Measurements from ENCODE around the gene CBLB.

Gene CBLB

GRCh38 chr3:105845488-105845887 lies 23.3 kb downstream of the CBLB start:
- DNase-seq = no peak

- DNase-seq = no peak
These were observed 24.1 kb downstream of the CBLB start for GRCh38 chr3:105844704-105845103.

DNA sequence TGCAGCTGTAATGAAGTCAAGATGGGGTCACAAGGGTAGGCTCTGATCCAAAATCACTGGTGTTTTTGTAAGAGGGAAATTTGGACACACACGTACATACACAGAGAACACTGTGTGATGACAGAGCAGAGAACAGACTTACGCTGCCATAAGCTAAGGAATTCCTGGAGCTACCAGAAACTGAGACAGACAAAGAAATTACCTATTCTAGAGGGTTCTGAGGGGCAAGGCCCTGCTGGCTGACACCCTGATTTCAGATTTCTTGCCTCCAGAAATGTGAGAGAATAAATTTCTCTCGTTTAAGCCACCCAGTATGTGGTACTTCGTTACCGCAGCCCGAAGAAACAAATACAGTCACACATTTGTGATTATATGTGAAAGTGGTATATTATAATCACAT lies 24.8 kb downstream of the CBLB start:
- no peak for DNase-seq

DNA sequence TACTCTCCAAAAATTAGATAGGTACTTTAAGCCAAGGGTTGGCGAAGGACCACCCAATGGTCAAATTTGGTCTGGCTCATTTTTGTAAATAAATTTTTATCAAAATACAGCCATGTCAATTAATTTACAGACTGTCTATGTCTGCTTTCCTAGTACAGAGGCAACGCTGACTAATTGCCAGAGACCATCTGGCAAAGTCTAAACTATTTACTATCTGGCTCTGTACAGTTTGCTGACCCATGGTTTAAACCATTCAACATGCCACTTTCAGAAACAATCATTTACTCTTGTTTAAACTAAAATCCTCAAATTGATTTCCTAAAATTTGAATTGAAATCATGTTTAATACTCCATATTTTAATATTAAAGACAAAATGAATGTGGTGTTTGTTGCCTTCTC lies 25.9 kb downstream of the CBLB start:
- DNase-seq = no peak

- no peak for DNase-seq
These were observed 26.4 kb downstream of the CBLB start for GRCh38 chr3:105842449-105842848.

DNA sequence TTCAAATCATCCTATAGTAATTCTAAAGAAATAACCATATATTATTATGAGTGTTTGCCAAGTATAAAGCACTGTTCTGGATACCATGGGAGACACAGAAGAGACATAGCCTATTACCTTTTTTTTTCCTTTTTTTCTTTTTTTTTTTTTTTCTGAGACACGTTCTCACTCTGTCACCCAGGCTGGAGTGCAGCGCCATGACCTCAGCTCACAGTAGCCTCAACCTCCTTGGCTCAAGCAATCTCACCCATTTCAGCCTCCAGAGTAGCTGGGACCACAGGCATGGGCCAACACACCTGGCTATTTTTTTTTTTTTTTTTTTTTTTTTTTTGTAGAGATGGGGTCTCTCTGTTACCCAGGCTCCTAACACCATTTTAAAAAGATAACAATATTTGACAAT lies 30.9 kb downstream of the CBLB start:
- no peak for DNase-seq

- DNase-seq = no peak
These were observed 31.6 kb downstream of the CBLB start for GRCh38 chr3:105837143-105837740.

- DNase-seq = peak; percentile 41
These were observed 32.3 kb downstream of the CBLB start for GRCh38 chr3:105836533-105836932.

- no peak for DNase-seq
These were observed 33.2 kb downstream of the CBLB start for GRCh38 chr3:105835606-105836005.

- no peak for DNase-seq
These were observed 34.0 kb downstream of the CBLB start for GRCh38 chr3:105834768-105835167.

DNA sequence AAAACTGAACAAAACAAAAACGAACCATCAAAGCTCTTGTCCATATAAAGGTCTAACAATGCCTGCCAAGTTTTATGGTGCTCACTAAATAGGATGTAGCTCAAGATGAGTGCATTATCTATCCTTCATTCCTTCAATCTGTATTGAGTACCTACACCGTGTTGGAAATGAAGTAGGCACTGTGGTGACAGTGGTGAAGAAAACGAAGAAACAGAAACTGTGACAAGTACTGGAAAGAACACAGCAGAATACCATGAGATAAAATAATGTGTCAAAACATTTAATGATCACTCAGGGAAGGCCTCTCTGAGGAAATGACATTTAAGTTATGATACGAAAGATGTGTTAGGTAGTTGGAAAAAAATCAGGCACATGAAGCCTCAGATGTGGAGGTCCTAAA lies 36.2 kb downstream of the CBLB start:
- no peak for DNase-seq

DNA sequence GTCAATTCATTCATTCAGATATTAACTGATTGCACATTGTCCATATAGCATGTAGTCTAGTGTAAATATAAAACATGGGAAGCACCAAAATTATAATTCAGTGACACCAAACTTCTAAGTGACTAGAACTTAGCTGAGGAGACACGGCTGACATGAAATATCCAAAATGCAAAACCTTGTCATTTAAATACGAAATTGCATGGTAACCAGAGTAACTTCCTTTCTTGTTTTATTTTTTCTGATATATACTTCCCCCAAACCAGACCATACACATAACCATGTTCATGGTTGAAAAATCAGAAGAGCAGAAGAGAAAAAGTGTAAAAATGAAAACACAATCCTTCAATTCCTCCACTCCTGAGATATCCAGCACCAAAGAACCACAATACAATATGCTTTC lies 38.0 kb downstream of the CBLB start:
- no peak for DNase-seq

- peak; percentile 18 for DNase-seq
These were observed 38.8 kb downstream of the CBLB start for GRCh38 chr3:105829871-105830622.

GRCh38 chr3:105829229-105829628 lies 39.6 kb downstream of the CBLB start:
- DNase-seq = peak; percentile 22

DNA sequence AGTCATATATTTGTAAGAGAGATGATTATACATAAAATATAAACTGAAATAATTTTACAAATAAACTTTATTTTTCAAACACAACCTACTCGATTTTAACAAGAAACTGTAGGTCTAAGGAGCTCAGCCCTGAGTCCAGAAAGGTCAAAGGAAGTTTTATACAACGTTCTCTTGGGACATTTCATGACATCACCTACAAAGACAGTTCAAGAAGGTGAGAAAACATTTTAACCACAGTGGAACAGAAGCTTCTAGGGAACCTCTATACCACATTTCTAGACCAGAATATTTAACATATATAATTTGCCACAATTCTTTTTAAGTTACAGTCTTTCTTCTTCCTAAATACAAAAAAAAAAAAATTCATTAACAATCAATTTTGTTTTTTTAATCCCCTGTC lies 40.1 kb downstream of the CBLB start:
- no peak for DNase-seq

DNA sequence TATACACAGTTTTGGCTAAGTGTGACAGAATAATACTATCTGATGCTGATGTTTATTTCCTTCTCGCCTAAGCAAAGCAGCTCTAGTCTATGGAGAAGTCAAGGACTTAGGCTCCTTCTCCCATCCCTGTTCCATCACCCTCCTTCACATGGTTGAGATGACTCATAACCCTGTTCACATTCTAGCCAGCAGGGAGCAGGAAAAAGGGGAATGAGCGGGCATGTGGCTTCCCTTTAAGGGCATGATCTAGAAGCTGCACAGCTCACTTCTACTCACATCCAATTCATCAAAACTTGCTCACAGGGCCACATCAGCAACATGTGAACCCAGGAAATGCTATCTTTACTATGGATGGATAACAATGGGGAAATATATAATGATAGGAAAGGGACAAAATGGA lies 40.9 kb downstream of the CBLB start:
- DNase-seq = no peak

GRCh38 chr3:105826778-105827634 lies 41.8 kb downstream of the CBLB start:
- DNase-seq = no peak

GRCh38 chr3:105824129-105824528 lies 44.7 kb downstream of the CBLB start:
- DNase-seq = no peak

GRCh38 chr3:105823149-105823867 lies 45.5 kb downstream of the CBLB start:
- DNase-seq = no peak

- DNase-seq = no peak
These were observed 46.4 kb downstream of the CBLB start for GRCh38 chr3:105822171-105823123.

- DNase-seq = no peak
These were observed 47.4 kb downstream of the CBLB start for GRCh38 chr3:105821433-105821832.

- DNase-seq = no peak
These were observed 52.0 kb downstream of the CBLB start for GRCh38 chr3:105816833-105817232.
